GM12878 (cell line): ENCODE results near the gene SLC6A7.

Experiments used
- BACH1 ChIP-seq: fragments of 450-650 bp; IDR thresholded peaks from 2 replicates; pipeline ENCODE4 v1.6.1; 2017; ENCODE audit warnings: mild to moderate bottlenecking, borderline replicate concordance
- CREB1 ChIP-seq: IDR thresholded peaks from 2 replicates; pipeline ENCODE4 v1.6.1; 2012; ENCODE audit warnings: low read depth, mild to moderate bottlenecking, inconsistent platforms
- CREM ChIP-seq: IDR thresholded peaks from 2 replicates; pipeline ENCODE4 v1.6.1; 2014; ENCODE audit warnings: antibody characterized with exemption, low read depth
- CTCF ChIP-seq, 3 experiments: IDR thresholded peaks in 2 of 3; conservative IDR thresholded peaks in 1 of 3; 2 replicates each; pipeline ENCODE4 v1.5.1; 2011; ENCODE audit warnings: low read depth in 3 of 3, low read length in 3 of 3, mild to moderate bottlenecking in 3 of 3, control low read depth in 2 of 3, moderate library complexity in 2 of 3, inconsistent platforms in 1 of 3, mixed read lengths in 1 of 3; ENCODE audit not compliant: control insufficient read depth in 2 of 3, insufficient read depth in 1 of 3; ENCODE audit errors: extremely low read depth in 1 of 3
- EZH2 ChIP-seq: IDR thresholded peaks from 2 replicates; pipeline ENCODE4 v1.6.1; 2012; ENCODE audit warnings: low read depth, mild to moderate bottlenecking, control low read depth, inconsistent platforms, low read length, borderline replicate concordance; ENCODE audit not compliant: control insufficient read depth
- RBBP5 ChIP-seq: fragments of 200-600 bp; sonication (generic); conservative IDR thresholded peaks from 2 replicates; pipeline ENCODE4 v1.6.1; 2016
- SMC3 ChIP-seq: IDR thresholded peaks from 2 replicates; pipeline ENCODE4 v1.6.1; 2011; ENCODE audit warnings: low read length, improper control_type of control experiment, borderline replicate concordance
- SP1 ChIP-seq: IDR thresholded peaks from one replicate; pipeline ENCODE4 v1.6.1; 2011; ENCODE audit warnings: low read depth, low read length
- ZNF207 ChIP-seq: fragments of 450-650 bp; IDR thresholded peaks from 2 replicates; pipeline ENCODE4 v1.6.1; 2014; ENCODE audit warnings: antibody characterized with exemption, mild to moderate bottlenecking, borderline replicate concordance
- TF ChIP-seq, protein P1 (sequence below): fragments of 450-650 bp; formaldehyde crosslinking; IDR thresholded peaks from 2 replicates; pipeline ENCODE4 v1.4.0; 2020; ENCODE audit warnings: mild to moderate bottlenecking, moderate library complexity

DNA sequence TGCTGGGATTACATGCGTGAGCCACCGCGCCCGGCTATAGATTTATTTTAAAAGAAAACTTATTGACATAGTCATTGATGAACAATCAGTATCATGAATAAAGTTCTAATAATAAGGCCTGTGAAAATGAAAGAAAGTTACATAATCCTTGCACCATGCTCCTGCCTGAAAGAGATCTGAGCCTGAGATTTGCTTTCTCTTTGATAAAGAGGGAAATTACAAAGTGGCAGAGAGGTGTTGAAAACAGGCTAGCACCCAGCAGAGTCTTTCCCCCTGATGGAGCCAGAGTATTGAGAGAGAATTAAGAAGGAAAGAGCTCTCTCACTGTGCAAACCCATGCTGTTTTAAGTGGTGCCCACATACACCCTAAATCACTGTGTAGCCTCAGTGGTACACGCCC, 37.2 kb downstream of the SLC6A7 start:
- TF ChIP-seq SP1 (no peak), SMC3 (no peak), BACH1 (no peak), EZH2 (no peak), CREB1 (no peak), ZNF207 (no peak), CREM (no peak), RBBP5 (no peak), CTCF (IDR thresholded peaks at IDR 0.05 in 2 of 3, conservative IDR thresholded peaks at IDR 0.05 in 1 of 3; ENCODE audit: control insufficient read depth in 2 of 3, extremely low read depth in 1 of 3, insufficient read depth in 1 of 3, low read depth in 3 of 3, low read length in 3 of 3) (no peak)
- TF ChIP-seq, protein P1, sequence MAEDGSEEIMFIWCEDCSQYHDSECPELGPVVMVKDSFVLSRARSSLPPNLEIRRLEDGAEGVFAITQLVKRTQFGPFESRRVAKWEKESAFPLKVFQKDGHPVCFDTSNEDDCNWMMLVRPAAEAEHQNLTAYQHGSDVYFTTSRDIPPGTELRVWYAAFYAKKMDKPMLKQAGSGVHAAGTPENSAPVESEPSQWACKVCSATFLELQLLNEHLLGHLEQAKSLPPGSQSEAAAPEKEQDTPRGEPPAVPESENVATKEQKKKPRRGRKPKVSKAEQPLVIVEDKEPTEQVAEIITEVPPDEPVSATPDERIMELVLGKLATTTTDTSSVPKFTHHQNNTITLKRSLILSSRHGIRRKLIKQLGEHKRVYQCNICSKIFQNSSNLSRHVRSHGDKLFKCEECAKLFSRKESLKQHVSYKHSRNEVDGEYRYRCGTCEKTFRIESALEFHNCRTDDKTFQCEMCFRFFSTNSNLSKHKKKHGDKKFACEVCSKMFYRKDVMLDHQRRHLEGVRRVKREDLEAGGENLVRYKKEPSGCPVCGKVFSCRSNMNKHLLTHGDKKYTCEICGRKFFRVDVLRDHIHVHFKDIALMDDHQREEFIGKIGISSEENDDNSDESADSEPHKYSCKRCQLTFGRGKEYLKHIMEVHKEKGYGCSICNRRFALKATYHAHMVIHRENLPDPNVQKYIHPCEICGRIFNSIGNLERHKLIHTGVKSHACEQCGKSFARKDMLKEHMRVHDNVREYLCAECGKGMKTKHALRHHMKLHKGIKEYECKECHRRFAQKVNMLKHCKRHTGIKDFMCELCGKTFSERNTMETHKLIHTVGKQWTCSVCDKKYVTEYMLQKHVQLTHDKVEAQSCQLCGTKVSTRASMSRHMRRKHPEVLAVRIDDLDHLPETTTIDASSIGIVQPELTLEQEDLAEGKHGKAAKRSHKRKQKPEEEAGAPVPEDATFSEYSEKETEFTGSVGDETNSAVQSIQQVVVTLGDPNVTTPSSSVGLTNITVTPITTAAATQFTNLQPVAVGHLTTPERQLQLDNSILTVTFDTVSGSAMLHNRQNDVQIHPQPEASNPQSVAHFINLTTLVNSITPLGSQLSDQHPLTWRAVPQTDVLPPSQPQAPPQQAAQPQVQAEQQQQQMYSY (CRISPR knock-in tag) = no peak
